ENCODE data around the gene STAT4.
"Not testable (repeated sequence)": the region's sequence is repeated elsewhere in the genome, so short reads cannot be mapped to it uniquely, and the experiment has no call there.

Gene STAT4

GRCh38 chr2:191010887-191011885 is 139.6 kb downstream of the STAT4 start:
- DNase-seq, result no peak

DNA sequence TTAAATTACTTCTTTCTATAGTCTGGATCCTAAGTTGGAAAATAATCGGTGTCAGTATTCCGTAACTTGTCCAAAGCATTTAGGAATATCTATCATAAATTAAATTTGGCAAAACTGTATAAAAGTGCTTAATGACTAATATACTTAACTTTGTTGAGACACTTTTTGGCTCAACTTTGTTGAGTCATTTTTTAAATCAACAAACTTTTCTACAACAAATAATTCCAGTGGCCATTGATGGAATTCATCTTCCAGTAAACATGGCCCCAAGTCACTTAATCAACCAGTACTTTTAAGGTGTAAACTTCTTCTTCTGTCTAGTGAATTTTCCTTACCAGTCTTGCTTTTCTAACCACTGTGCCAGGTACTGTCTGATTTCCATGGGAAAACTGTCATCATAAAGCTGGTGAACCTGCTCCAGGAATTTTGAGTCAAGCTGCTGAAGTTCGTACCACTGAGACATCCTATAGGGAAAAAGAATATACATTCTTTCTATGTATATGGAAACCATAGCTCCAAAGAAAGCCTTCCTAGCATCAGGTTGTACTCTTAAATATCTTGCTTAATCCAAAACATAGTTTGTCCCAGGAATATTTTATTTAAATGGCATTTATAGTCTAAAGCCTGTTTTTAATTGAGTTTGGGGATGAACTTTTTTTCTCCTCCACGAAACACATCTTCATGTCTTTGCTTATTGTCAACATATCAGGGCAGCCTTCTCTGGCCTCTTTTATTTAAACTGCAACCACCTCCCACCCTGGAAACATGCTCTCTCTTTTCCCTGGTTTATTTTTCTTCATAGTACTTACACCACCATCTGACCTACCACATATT is 141.0 kb downstream of the STAT4 start:
- no peak for DNase-seq

GRCh38 chr2:191008286-191008685 is 142.5 kb downstream of the STAT4 start:
- no peak for DNase-seq

- no peak for DNase-seq
Measured at GRCh38 chr2:191006997-191007783, 143.6 kb downstream of the STAT4 start.

GRCh38 chr2:191006297-191006696 is 144.5 kb downstream of the STAT4 start:
- DNase-seq, result no peak

DNA sequence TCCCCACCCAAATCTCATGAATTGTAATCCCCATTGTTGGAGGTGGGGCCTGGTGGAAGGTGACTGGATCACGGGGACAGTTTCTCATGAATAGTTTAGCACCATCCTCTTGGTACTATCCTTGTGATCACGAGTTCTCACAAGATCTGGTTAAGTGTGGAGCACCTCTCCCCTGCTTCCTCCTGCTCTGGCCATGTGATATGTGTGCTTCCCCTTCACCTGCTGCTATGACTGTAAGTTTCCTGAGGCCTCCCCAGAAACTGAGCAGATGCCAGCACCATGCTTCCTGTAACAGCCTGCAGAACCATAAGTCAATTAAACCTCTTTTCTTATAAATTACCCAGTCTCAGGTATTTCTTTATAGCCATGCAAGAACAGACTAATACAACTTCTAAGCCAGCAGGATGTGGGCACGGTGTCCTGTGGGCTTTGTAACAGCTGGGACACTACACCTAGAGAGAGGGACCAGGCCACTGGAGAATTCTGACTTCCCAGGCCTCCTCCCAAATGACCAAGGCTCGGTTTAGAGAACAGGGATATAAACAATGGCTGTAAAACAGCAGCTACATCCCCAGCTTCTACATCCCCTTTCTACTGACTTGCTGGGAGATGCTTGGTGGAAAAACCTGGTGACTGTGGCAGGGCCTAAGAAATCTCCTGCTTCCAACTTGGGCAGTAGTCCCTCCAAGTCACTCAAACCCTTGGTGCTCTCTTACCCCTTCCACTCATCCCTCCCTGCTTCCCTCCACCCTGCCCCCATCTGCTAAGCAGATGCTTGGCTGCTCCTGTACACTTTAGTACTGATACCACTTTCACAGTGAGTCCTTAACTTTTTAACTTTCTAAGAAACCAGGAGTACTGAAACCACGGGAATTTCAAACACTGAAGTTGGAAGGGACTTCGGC is 147.1 kb downstream of the STAT4 start:
- DNase-seq, result no peak

DNA sequence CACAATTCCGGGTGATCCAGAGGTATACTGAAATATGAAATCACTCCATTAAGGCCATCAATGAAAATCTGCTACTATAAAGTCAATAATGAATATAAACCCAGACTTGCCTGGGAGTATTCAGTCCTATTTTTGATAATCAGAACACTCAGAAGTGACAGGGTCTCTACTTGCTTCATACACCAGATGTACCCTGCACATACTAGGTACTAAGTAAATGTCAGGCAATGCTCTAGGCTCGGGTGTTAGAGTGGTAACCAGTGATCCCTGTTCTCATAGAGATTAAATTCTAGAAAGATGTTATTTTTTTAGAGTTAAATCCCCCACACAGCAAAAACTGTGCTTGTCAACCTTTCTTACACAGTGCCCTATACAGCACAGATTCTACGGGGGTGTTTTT is 149.2 kb downstream of the STAT4 start:
- DNase-seq, result no peak

GRCh38 chr2:191001032-191001431 is 149.8 kb downstream of the STAT4 start:
- no peak for DNase-seq

- DNase-seq, result no peak
Measured at GRCh38 chr2:190999949-191000665, 150.7 kb downstream of the STAT4 start.

GRCh38 chr2:190999058-190999457 is 151.7 kb downstream of the STAT4 start:
- DNase-seq, result no peak

DNA sequence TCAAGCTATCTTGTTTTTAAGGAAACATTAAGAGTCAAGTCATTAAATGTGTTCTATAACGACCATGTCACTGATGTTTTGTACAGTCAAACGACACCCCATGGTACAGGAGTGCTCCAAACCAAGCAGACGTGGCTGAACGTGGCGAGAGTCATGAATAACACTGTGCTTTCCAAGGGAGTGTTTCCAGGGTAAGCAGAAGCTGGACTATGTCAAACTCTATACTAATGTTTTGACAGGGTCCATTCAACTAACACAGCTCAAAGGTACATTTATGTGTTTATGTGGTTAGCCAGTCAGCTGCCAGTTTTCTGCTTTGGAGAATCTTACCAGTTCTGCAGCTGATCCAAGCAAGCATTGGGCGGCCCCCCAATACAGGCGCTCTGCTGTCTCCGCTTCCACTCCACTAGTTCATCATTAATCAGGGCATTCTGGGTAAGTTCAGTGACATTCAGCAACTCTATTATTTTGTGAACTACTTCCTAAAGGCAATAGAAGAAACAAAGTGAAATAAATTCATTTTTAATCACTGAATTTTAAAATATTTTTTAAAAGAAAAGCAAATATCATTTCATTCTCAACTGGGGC is 153.2 kb downstream of the STAT4 start:
- no peak for DNase-seq

DNA sequence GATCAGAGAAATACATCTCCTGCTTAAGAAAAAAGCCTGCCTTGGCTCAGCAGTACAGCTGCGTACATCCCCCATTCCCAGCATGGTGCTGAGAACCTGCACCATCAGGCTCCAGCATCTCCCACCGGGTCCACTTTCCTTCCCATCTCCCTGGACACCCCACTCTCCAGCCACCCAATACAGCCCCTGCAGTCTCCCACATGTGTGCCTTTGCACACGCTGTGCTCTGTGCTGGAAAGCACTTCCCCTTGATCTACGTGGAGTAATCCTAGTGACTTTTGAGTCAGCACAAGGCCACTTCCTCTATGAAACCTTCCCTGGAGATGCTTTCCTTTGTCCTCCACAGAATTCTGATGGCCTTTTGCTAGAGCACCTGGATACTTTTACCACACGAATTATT is 153.8 kb downstream of the STAT4 start:
- DNase-seq, result no peak

DNA sequence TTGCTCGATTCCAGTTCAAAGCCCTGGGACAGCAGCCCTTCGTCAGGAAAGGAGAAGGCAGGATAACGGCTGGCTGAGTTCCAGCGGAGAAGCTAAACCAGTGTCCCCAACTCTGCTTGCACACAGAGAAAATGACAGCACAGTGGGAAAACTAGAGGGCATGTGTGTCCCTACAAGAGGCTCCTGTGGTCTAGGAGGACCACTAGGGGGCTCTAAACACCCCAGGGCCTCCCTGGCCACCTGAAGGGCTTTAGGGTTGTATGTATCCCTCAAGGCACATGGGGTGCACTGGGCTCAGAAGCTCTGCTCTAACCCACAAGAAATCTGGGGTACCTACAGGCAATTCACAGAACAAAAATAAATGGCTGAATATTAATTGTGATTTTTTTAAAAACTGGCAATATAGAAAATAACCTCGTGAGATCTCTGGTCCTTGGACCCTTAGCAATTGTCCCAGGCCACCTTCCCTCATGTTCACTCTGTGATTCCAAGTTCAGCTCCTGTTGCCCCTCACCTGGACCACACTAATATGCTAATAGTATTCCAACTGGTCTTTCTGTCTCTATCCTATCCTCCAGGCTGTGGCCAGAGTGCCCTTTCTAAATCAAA is 154.4 kb downstream of the STAT4 start:
- no peak for DNase-seq

DNA sequence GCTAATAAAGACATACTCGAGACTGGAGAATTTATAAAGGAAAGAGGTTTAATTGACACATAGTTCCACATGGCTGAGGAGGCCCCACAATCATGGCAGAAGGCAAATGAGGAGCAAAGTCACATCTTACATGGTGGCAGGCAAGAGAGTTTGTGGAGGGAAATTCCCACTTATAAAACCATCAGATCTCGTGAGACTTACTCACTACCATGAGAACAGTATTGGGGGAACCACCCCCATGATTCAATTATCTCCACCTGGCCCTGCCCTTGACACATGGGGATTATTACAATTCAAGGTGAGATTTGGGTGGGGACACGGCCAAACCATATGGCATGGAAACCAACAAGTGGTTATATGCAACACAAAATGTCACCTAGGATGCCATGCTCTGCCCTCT is 155.5 kb downstream of the STAT4 start:
- DNase-seq, result not testable (repeated sequence)

DNA sequence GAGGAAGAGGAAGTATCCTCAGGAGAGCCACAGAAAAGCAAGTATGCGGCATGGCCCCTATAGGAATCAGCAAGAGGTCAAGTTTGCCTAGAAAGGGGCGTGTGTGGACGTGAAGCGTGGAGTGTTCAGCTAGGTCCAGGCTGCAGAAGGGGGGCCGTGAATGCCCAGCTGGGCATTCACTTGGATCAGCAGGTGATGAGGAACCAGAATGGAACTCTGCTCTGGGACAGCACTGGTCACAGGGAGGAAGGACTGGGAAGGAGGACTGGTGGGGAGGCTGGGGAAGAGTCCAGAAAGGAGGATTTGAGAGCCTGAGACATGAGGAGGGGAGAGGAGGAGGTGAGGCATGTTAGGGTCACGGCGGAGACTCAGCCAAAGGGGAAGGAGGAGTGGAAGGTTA is 156.6 kb downstream of the STAT4 start:
- DNase-seq, result no peak

- DNase-seq, result no peak
Measured at GRCh38 chr2:190993292-190993643, 157.5 kb downstream of the STAT4 start.

DNA sequence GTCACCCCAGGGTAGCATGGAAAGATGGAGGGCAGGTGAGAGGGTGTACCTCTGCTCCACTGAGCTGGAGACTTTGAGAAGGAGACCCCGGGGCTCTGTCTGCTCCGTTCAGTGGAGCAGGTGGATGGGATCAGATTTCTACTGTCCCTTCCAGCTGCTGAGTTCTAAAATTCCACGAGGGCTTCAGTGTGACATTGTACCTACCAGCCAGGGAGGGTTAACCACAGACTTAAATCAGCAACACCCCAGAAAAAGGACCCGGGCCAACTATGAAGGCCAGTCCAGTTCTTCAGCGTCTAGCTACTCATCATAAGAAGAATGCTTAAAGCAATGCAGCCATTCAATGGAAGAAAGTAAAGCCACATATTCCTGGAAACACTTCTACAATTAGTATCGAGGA is 160.7 kb downstream of the STAT4 start:
- no peak for DNase-seq

- DNase-seq, result no peak
Measured at GRCh38 chr2:190988910-190989309, 161.9 kb downstream of the STAT4 start.

DNA sequence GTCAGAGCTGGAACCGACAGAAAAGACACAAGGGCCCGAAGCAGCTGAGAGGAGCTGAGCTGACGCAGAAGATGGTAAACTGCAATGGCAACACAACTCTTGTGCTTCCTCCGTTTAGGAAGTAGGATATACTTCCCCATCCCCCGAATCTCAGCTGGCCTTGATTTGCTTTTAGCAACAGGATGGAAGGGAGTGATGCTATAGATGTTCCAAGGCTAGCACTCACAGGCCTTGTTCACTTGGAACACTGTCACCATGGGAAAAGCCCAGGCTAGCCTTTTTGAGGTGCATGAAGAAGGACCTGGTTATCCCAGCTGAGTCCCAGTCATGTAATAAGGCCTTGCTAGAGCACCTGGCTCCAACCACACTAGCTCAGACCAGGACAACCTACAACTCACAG is 162.9 kb downstream of the STAT4 start:
- DNase-seq, result no peak

GRCh38 chr2:190987116-190987515 is 163.7 kb downstream of the STAT4 start:
- no peak for DNase-seq
